Measurements from ENCODE around the gene ZFYVE9. TPM values are rescaled to one million over a fixed set of nuclear protein-coding genes. Genes with fewer than 3 reads are reported as not detected.

ZFYVE9 gene
- polyA plus RNA-seq, 3 donors: 0.09 TPM; not detected in 2

DNA sequence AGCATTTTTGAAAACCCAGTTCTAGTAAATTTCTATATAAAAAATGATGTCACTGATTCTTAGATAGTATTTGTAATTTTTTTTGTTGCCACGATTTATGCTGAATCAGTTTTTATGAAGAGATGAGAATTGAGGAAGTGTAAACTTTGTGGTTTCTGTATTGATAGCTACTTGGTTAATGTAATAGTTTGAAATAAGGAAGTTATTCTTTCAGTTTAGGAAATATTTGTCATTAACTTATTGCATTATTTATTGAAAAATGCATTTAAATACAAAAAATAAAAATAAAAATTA, 97.8 kb downstream of the ZFYVE9 start:
- H3K36me3 Mint-ChIP-seq: peaks cover 0 to 2% of the 10 kb centered on the region in 2 donors
- no CpG with 5 or more reads among the region's 1 CpG for WGBS (ENCODE audit: insufficient coverage)
- no peaks in the 10 kb centered on the region for H3K79me2 ChIP-seq (ENCODE audit: insufficient read depth, low read length)

DNA sequence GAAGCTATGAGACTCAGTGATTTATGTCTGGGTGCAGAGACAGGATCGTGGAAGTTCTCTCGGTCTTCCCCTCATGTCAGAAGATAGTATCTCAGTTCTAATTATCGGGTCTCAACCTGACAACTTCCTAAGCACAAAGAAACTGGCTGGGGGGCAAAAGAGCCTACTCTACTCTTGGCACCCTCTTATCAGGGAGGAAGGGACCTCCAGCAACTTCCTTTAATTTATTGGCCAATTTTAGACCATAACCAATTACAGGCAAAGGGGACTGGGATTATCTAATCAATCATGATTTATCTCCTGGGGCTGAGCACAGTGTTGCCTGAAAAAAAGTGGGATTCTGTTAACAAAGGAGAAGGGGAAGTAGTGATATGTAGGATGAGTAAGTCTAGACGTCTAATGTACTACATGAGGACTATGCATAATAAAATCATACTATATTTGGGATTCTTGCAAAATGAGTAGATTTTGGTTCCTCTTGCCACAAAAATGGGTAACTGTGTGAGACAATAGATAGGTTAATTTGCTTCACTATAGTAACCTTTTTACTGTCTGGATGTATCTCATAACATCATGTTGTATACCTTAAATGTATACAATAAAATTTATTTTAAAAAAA, 98.8 kb downstream of the ZFYVE9 start:
- Histone ChIP-seq H3K79me2 (ENCODE audit: insufficient read depth, low read length) (no peaks in the 10 kb centered on the region), H3K27me3 (ENCODE audit: control insufficient read depth in 2 of 2, insufficient read depth in 2 of 2, low read length in 2 of 2) (peaks cover 93 to 96% of the 10 kb centered on the region in 2 donors)
- no CpG with 5 or more reads among the region's 4 CpGs for WGBS (ENCODE audit: insufficient coverage)

More for the DNA sequence above, 97.8 kb downstream of the ZFYVE9 start:
- peaks cover 23% of the 10 kb centered on the region for H3K4me1 Mint-ChIP-seq
- H3K4me3 ChIP-seq (replicated peaks in 1 of 3; ENCODE audit: low read depth in 2 of 3, low read length in 3 of 3): no peak overlapping the region
- H3K36me3 ChIP-seq (replicated peaks in 1 of 2; ENCODE audit: control insufficient read depth in 1 of 2, insufficient read depth in 2 of 2, low read length in 2 of 2): no peaks in the 10 kb centered on the region
- no peak overlapping the region for H3K27ac Mint-ChIP-seq
- H3K27me3 Mint-ChIP-seq (ENCODE audit: low read depth in 3 of 3): peaks cover 63 to 69% (median 66%) of the 10 kb centered on the region in 3 donors
- H3K9ac ChIP-seq (ENCODE audit: insufficient read depth, low read length, poor library complexity, severe bottlenecking): no peak overlapping the region
- intact Hi-C loops (cut with micrococcal nuclease): loop anchor here (5.0 kb wide), 1 partner anchor 97 kb away; the partner anchor contains the start of gene ZFYVE9 (in 2 of the 2)
- peaks cover 93 to 96% of the 10 kb centered on the region in 2 donors for H3K27me3 ChIP-seq (ENCODE audit: control insufficient read depth in 2 of 2, insufficient read depth in 2 of 2, low read length in 2 of 2)
- peaks cover 18 to 28% of the 10 kb centered on the region in 2 donors for H3K4me1 ChIP-seq (ENCODE audit: control insufficient read depth in 1 of 2, insufficient read depth in 2 of 2, low read length in 2 of 2)
- DNase-seq: peak; percentile 52 to 90 (median 68)
- no peak overlapping the region for H2AFZ ChIP-seq (ENCODE audit: insufficient read depth, low read depth, low read length, poor library complexity, severe bottlenecking)
- H3K9me3 ChIP-seq (replicated peaks in 1 of 2; ENCODE audit: control insufficient read depth in 1 of 2, insufficient read depth in 1 of 2, low read length in 2 of 2): peaks cover 0 to 7% of the 10 kb centered on the region in 2 donors
- H4K20me1 ChIP-seq (ENCODE audit: insufficient read depth, low read length): peaks cover 44% of the 10 kb centered on the region
- H3K4me3 Mint-ChIP-seq: peak overlapping the region in 1 of 2 donors; percentile 70
- TF ChIP-seq, protein P1, sequence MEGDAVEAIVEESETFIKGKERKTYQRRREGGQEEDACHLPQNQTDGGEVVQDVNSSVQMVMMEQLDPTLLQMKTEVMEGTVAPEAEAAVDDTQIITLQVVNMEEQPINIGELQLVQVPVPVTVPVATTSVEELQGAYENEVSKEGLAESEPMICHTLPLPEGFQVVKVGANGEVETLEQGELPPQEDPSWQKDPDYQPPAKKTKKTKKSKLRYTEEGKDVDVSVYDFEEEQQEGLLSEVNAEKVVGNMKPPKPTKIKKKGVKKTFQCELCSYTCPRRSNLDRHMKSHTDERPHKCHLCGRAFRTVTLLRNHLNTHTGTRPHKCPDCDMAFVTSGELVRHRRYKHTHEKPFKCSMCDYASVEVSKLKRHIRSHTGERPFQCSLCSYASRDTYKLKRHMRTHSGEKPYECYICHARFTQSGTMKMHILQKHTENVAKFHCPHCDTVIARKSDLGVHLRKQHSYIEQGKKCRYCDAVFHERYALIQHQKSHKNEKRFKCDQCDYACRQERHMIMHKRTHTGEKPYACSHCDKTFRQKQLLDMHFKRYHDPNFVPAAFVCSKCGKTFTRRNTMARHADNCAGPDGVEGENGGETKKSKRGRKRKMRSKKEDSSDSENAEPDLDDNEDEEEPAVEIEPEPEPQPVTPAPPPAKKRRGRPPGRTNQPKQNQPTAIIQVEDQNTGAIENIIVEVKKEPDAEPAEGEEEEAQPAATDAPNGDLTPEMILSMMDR (IDR thresholded peaks at IDR 0.05): no peak
- peaks cover 0 to 6% (median 2%) of the 10 kb centered on the region in 7 donors for H3K9me3 Mint-ChIP-seq
- no peak overlapping the region for H3K4me2 ChIP-seq (replicated peaks; ENCODE audit: extremely low read depth, low read length, poor library complexity, severe bottlenecking)
- H3K27ac ChIP-seq (ENCODE audit: low read depth in 1 of 2, low read length in 2 of 2): no peak overlapping the region

More for the DNA sequence above, 98.8 kb downstream of the ZFYVE9 start:
- Mint-ChIP-seq H3K9me3 (peaks cover 0 to 7% (median 2%) of the 10 kb centered on the region in 7 donors), H3K27me3 (ENCODE audit: low read depth in 3 of 3) (peaks cover 56 to 59% (median 56%) of the 10 kb centered on the region in 3 donors), H3K4me3 (peak overlapping the region in 1 of 2 donors; percentile 88), H3K36me3 (no peaks in the 10 kb centered on the region), H3K27ac (peak overlapping the region in 3 of 7 donors; percentile 14 to 64 (median 38)), H3K4me1 (peaks cover 23% of the 10 kb centered on the region)
- Histone ChIP-seq H2AFZ (ENCODE audit: insufficient read depth, low read depth, low read length, poor library complexity, severe bottlenecking) (no peak overlapping the region), H3K36me3 (replicated peaks in 1 of 2; ENCODE audit: control insufficient read depth in 1 of 2, insufficient read depth in 2 of 2, low read length in 2 of 2) (no peaks in the 10 kb centered on the region), H3K9ac (ENCODE audit: insufficient read depth, low read length, poor library complexity, severe bottlenecking) (no peak overlapping the region), H3K4me2 (replicated peaks; ENCODE audit: extremely low read depth, low read length, poor library complexity, severe bottlenecking) (no peak overlapping the region), H3K27ac (ENCODE audit: low read depth in 1 of 2, low read length in 2 of 2) (no peak overlapping the region), H4K20me1 (ENCODE audit: insufficient read depth, low read length) (peaks cover 44% of the 10 kb centered on the region), H3K4me1 (ENCODE audit: control insufficient read depth in 1 of 2, insufficient read depth in 2 of 2, low read length in 2 of 2) (peaks cover 18 to 28% of the 10 kb centered on the region in 2 donors), H3K4me3 (replicated peaks in 1 of 3; ENCODE audit: low read depth in 2 of 3, low read length in 3 of 3) (no peak overlapping the region), H3K9me3 (replicated peaks in 1 of 2; ENCODE audit: control insufficient read depth in 1 of 2, insufficient read depth in 1 of 2, low read length in 2 of 2) (peaks cover 0 to 7% of the 10 kb centered on the region in 2 donors)
- TF ChIP-seq, protein P1 (IDR thresholded peaks at IDR 0.05): no peak
- peak; percentile 8 to 50 (median 27) for DNase-seq
- intact Hi-C loops (cut with micrococcal nuclease): no loop called here
